Tongue (tissue), 2 donors: ENCODE measurements around the gene EIF2B2. TPM values are rescaled to one million over a fixed set of nuclear protein-coding genes. Genes with fewer than 3 reads are reported as not detected.
"Not testable (repeated sequence)": the region's sequence is repeated elsewhere in the genome, so short reads cannot be mapped to it uniquely, and the experiment has no call there.

Experiments
- DNase-seq: peaks from one replicate; pipeline ENCODE4 v3.0.0-alpha.2; 2015
- total RNA-seq: library from RNA; depleted of rRNA; stranded (reverse); fragments of >200 nt; gene quantifications from one replicate; pipeline ENCODE4 v1.2.3, GENCODE V29; 2014

EIF2B2 gene
- total RNA-seq, 1 donor from 2014 or later, result 46.8 TPM

DNA sequence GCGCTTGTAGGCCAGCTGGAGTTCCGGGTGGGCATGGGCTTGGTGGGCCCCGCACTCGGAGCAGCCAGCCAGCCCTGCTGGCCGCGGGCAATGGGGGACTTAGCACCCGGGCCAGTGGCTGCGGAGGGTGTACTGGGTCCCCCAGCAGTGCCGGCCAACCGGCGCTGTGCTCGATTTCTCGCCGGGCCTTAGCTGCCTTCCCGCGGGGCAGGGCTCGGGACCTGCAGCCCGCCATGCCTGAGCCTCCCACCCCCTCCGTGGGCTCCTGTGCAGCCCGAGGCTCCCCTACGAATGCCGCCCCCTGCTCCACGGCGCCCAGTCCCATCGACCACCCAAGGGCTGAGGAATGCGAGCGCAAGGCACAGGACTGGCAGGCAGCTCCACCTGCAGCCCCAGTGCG, 8.5 kb upstream of the EIF2B2 start:
- DNase-seq, result not testable (repeated sequence)

DNA sequence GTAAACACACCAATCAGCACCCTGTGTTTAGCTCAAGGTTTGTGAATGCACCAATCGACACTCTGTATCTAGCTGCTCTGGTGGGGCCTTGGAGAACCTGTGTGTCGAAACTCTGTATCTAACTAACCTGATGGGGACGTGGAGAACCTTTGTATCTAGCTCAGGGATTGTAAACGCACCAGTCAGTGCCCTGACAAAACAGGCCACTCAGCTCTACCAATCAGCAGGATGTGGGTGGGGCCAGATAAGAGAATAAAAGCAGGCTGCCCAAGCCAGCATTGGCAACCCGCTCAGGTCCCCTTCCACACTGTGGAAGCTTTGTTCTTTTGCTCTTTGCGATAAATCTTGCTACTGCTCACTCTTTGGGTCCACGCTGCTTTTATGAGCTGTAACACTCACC, 6.9 kb upstream of the EIF2B2 start:
- DNase-seq, result not testable (repeated sequence)

- DNase-seq, result no peak
Measured at GRCh38 chr14:75001261-75001660, 1.5 kb upstream of the EIF2B2 start.

- DNase-seq, result no peak
Measured at GRCh38 chr14:75001899-75002298, 822 bp upstream of the EIF2B2 start.

DNA sequence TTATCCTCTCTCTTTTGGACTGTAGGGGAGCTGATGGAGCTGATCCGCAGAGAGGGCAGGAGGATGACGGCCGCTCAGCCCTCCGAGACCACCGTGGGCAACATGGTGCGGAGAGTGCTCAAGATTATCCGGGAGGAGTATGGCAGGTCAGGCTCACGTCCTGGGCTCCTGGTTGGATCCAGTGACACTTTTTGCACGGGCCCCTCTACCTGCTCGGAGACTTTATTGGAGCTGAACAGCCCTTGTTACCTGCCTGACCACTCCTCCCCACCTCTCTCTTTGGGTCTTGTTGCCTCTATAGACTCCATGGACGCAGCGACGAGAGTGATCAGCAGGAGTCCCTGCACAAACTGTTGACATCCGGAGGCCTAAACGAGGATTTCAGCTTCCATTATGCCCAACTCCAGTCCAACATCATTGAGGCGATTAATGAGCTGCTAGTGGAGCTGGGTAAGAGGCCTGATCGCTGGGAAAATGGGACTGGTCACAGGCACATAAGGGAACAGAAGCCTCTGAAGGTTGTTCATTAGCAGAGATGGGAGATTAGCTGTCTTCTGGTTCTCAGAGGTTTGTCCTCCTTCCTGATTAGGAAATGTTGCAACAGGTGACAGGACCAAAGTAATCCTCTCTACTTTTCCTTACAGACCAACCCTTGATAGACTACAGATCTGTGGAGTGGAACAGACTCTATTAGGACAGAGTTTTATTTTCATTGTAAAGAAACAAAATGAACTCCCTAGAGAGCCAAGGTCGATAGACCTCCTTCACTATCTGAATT, 718 bp downstream of the EIF2B2 start:
- no peak for DNase-seq

GRCh38 chr14:75005357-75005756, 2.6 kb downstream of the EIF2B2 start:
- DNase-seq, result no peak

- DNase-seq, result no peak
Measured at GRCh38 chr14:75009176-75009575, 6.5 kb downstream of the EIF2B2 start.

- DNase-seq, result no peak
Measured at GRCh38 chr14:75010472-75011093, 7.9 kb downstream of the EIF2B2 start.

DNA sequence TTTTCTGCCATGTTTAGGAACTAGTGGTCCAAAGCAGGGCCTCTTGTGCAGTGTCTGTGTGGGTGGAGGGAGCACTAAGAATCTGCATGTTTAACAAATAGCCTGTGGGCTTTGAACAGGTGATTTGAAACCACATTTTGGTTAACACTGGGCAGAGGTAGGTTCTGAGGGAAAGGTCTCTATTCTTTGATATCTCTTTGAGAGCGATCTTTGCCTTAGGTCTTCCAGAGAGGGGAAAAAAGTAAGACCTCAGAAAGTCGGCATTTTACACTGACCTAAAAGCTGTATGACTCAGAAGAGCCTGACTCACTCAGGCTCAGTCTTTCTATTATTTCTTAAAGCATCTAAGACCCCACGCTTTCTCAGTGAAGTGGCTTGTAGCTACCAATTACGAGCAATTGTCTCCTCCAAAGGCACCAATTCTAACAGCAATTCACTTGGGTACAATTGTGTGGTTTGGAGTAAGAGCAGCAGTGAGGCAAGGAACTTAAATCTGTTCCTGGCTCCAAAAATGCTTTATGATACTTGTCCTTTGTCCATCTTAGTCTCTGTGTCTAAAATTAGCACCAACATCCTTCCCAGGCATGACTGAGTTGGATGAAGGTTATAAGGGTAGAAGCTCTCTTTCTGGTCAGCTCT, 8.8 kb downstream of the EIF2B2 start:
- DNase-seq, result no peak

DNA sequence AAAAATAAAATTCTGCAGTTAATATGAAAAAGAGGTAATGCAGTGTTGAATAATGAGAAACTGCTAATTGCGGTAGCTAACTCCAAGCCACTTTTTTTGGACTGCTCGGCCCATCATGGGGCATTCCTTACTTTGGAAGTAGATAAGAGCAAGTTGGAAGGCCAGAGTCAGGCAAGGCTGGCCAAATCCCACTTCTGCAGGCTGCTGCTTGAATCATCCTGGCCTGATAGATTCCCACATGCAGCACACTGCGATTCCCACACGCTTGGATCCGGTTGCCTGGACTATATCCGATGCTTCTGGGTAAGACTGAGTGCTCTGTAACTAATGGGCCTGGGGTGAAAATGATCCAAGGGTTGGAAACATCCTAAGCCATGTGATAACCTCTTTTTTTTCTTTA, 10.6 kb downstream of the EIF2B2 start:
- DNase-seq, result no peak

DNA sequence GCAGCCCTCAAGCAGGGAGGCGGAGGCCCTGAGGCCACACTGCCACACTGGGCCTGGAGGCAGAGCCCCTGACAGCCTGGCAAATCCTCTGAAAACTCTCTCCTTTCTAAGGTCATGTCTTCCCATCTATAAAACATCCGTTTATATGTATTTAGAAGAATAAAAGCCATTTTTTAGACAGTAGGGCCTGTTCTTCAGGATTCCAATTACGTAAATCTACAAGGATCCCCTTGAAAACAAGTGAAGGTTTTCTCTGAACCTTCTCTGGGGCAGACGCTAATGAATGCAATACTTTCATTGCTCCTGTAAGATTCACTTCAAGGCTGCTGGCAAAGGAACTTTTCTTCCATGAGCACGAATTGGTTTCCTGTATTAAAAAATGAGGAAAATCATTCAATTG, 12.8 kb downstream of the EIF2B2 start:
- no peak for DNase-seq

DNA sequence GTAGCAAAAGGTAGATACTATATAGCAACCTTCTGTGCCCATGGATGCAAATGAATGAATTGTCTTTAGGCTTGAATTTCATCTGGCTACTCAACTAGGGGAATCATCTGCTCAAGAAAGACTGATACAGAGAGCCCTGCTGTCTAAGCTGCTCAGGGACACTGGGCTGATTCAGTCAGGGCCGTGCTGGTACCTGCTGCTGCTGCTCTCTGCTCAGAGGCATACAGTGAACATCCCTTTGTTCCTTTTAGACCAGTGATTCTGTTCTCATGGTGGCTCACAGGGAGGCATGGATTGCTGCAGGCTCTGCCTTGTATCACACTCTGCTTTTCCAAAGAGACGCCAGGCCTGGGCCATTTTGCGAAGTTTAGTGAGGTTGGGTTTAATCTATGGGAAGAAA, 14.1 kb downstream of the EIF2B2 start:
- DNase-seq, result no peak

- DNase-seq, result peak; percentile 21
Measured at GRCh38 chr14:75018694-75019093, 16.0 kb downstream of the EIF2B2 start.

- peak; percentile 22 for DNase-seq
Measured at GRCh38 chr14:75022655-75023054, 19.9 kb downstream of the EIF2B2 start.

- DNase-seq, result no peak
Measured at GRCh38 chr14:75023108-75023507, 20.4 kb downstream of the EIF2B2 start.

DNA sequence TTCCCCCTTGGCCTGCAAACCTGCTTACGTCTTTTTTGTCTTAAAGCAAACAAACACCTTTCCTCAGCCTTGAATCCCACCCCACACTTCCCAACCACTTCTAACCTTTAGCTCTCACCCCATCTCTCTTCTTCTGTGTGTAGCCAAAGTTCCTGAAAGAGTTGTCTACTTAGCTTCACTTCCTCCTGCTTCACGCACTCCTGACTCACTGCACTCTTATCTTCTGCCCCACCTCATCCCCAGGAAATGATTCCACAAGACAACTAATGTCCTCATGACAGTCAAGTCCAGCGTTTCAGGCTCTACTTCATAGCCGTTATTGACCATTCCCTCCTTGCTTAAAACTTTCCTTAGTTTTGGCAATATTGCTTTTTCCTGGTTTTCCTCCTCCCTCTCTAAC, 22.4 kb downstream of the EIF2B2 start:
- DNase-seq, result no peak

- DNase-seq, result no peak
Measured at GRCh38 chr14:75025876-75026275, 23.2 kb downstream of the EIF2B2 start.

DNA sequence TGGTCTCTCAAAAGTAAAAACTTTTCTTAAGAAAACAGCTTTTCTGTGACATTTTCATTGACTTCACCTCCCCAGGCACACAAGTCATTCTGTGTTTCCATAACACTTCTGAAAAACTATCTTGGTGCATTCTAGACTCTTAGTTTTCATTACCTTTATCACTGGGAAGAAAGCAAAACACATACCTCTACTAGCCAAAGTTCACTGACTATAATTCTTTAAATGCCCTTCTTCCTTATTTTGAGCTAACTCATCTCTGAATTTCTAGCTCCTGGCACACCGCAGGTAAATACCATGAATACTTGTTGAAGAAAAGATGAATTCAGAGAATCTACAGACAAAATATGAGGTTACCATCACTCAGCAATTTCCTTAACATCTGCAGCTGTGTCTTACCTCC, 27.4 kb downstream of the EIF2B2 start:
- DNase-seq, result no peak

DNA sequence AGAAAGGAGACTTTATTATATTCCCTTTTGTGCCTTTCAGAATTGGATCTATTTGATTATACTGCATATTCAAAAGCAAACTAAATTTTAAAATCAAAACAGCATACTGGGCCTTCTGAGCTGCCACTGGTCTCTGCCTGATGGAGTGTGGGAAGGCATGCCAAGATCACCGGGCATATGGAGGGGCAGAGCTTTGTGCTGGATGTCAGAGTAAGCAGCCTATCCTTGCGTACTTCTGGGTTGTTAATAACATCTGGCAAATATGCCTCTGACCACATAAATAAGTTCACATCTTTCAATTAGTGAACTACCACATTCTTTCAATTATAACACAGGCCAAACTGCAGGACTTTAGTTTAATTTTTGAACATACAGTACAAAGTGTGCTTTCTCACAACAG, 30.2 kb downstream of the EIF2B2 start:
- no peak for DNase-seq

GRCh38 chr14:75040507-75040906, 37.8 kb downstream of the EIF2B2 start:
- DNase-seq, result no peak

DNA sequence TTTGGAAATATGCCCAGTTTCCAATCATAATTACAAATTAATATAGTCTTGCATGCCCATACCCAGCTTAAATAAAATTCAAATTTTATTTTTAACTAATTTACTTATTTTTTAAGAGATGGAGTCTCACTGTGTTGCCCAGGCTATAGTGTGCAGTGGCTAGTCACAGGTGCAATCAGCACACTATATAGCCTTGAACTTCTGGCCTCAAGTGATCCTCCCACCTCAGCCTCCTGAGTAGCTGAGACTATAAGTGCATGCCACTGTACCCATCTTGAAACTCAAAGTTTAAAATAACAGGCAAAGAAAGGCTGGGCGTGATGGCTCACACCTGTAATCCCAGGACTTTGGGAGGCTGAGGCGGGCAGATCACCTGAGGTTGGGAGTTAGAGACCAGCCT, 38.2 kb downstream of the EIF2B2 start:
- DNase-seq, result no peak

GRCh38 chr14:75041613-75042012, 38.9 kb downstream of the EIF2B2 start:
- no peak for DNase-seq

- DNase-seq, result no peak
Measured at GRCh38 chr14:75042035-75042434, 39.3 kb downstream of the EIF2B2 start.

GRCh38 chr14:75044322-75044721, 41.6 kb downstream of the EIF2B2 start:
- DNase-seq, result peak; percentile 56
